GM19372 (cell line): Measurements from ENCODE around the gene SLC1A6.
"Not testable (repeated sequence)": the region's sequence is repeated elsewhere in the genome, so short reads cannot be mapped to it uniquely, and the experiment has no call there.

Experiments
- ATAC-seq: cut with Tn5 transposase; IDR thresholded peaks from one replicate; pipeline ENCODE4 v1.9.1; 2021; ENCODE audit warnings: mild to moderate bottlenecking, low read depth, moderate library complexity; ENCODE audit not compliant: unreplicated experiment

Gene SLC1A6

DNA sequence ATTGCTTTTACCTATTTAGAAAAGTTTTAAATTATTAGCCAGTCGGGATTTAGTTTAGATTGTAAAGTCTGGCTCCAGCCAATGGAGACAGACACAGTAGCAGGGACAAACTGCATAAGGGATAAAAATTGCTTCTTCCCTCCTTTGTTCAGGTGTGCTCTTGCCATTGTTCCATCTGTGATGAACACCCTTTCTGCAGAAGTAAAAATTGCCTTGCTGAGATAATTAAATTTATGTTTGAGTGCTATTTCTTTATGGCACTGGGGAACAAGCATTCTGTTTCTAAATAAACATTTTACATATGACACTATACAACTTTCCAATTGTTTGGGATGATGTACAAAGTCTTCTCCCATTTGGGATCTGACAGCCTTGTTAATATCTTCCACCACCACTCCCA, 20.4 kb downstream of the SLC1A6 start:
- no peak for ATAC-seq

DNA sequence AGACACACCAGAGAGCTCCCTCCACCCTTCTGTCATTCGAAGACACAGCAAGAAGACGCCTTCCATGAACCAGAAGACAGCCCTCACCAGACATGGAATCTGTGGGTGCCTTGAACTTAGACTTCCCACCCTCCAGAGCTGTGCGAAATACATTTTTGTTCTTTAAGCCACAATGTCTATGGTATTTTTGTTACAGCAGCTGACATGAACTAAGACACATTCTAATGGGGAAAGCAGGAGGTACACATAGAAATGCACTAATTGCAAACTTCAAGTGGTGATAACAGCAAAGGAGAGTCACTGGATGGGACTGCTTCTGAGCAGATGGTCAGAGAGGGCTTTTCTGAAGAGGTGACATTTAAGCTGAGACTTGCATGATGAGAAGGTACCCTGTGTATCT, 22.2 kb downstream of the SLC1A6 start:
- ATAC-seq, result no peak

DNA sequence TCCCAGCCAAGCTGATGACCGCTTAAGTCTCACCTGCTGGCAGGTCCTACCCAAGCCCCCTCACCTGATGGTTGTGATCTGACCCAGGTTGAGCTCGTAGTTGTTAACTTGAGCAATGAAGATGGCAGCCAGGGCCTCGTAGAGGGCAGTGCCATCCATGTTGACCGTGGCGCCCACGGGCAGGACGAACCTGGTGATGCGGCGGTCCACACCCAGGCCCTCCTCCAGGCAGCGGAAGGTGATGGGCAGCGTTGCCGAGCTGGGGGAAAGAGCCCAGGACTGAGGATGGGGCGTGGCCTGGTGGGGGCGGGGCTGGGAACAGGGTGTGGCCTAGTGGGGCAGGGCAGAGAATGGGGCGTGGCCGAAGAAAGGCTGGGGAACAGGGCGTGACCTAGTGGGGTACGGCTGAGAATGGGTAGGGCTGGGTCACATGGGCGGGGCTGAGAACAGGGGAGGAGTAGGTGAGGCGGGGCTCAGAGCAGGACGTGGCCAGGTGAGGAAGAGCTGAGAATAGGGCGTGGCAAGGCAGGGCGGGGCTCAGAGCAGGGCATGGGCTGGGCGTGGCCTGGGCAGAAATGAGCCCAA, 25.5 kb downstream of the SLC1A6 start:
- ATAC-seq, result no peak

DNA sequence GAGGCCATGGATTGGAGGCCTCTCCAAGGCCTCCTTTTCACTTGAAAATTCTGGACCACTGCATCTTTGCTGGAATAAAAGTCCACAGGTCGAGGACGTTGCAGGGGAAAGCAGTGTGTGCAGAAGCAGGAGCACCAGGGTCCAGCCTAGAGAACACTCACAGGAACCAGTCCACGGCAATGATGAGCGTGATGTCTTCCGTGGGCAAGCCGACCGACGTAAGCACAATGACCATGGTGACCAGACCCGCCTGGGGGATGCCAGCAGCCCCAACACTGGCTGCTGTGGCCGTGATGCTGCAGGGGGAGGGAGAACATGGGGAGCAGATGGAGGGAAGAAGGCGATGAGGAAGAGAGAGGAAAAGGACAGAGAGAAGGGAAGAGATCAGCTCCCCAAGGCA, 26.9 kb downstream of the SLC1A6 start:
- ATAC-seq, result no peak

DNA sequence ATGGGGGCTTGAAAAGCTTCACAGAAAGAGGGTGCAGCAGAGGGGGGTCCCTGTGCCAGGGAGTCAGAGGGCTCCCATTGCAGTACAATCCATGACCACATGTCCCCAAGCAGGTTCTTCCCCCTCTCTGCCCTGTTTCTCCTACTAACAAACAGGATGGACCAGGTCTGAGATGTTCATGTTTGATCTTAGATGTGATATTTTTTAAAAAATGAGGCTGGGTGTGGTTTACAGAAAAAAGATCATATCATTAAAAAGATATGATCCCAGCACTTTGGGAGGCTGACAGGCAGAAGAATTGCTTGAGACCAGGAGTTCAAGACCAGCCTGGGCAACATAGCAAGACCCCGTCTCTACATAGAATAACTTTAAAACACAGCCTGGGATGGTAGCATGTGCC, 29.2 kb downstream of the SLC1A6 start:
- ATAC-seq, result no peak

DNA sequence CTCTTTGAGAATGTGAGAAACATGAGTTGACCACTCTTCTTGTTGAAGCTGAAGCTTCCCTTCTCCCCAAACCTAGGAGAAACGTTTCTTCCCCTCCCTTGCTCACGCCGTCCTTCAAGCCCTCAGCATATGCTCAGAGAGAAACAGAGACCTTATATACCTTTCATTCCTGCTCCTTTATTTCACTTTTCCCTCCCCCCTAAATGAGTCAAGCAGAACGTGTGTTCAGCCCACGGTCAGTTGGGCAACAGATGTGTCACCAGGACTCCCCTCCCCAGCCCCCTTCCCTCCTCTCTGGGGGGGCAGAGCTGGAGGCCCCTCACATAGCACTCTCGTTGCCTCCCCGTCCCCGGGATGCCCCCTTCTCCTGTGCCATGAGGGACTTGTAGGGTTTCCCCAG, 29.8 kb downstream of the SLC1A6 start:
- no peak for ATAC-seq

DNA sequence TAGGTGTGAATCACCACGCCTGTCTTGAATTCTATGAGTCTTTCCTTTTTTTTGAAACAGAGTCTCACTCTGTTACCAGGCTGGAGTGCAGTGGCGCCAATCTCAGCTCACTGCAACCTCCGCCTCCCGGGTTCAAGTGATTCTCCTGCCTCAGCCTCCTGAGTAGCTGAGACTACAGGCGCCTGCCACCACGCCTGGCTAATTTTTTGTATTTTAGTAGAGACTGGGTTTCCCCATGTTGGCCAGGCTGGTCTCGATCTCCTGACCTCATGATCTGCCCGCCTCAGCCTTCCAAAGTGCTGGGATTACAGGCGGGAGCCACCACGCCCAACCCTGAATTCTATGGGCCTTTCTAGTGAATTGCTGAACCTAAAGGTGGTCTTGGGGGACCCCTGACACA, 30.3 kb downstream of the SLC1A6 start:
- not testable (repeated sequence) for ATAC-seq

DNA sequence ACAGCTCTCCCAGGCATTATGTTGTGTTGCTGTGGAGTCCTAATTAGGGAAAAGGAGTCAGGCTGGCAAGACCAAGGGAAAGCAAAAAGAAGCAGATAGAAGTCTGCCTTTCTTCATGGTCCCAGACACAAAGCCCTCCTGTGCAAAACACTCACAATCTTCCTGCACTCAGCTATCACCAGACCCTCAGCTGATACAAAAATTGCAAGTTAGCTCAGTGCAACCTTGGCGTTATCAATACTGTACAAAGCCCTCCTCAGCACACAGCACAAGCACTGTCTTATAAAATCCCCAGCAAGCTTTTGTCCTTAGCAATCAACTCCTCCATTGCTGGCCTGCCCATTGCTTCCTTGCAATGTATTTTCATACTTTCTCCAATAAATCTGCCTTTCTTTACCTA, 35.2 kb downstream of the SLC1A6 start:
- ATAC-seq, result no peak

DNA sequence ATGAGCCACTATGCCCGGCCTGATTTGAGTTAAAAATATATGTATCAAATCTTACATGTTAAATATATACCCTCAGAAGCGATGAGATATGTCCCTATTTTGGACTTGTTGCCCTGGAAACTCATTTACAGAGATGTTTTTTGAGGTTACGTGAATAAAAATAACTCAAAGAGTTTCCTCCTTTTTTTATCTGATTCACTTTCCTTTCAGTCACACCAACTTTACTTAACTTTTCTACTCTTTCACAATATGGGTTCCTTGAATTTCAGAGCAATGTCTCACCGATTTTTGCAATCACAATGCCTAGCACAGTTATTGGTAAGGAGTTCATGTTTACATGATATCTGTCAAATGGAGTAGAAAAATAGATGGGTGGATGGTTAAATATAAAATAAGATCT, 36.1 kb downstream of the SLC1A6 start:
- ATAC-seq, result no peak

DNA sequence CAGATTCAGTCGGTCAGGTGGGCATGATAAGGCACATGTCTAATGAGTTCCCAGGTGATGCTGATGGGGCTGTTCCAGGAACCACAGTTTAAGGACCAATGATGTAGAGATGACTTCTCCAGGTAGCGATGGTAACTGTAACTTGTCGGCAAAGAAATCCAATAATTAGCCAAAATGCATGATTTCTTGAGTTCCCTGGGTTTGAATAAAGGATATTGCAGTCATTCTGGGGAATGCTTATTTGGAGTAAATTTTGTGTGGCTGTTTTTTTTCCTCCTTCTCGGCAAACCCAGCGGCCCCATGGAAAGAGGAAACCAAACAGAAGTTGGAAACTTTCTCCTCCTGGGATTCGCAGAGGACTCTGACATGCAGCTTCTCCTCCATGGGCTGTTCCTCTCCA, 38.5 kb downstream of the SLC1A6 start, which contains the start of gene OR7C2:
OR7C2 (plus strand) TSS at position 301 of the 400 bp plus-strand sequence; CDS start at position 301, 0 bp downstream.
- no peak for ATAC-seq

DNA sequence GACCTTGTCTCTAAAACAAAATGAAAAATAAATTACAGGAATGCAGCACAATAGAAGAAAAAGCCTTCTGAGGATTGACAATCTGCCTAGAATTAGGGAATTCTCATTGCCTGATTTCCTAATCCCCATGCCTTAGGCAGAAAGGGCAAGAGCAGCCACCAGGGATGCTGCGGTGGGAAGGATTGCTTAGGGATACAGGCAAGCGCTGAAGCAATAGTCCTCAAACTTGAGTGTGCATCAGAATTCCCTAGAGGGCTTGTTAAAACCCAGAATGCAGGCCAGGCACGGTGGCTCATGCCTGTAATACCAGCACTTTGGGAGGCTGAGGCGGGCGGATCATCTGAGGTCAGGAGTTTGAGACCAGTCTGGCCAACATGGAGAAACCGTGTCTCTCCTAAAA, 39.4 kb downstream of the SLC1A6 start:
- ATAC-seq, result no peak

DNA sequence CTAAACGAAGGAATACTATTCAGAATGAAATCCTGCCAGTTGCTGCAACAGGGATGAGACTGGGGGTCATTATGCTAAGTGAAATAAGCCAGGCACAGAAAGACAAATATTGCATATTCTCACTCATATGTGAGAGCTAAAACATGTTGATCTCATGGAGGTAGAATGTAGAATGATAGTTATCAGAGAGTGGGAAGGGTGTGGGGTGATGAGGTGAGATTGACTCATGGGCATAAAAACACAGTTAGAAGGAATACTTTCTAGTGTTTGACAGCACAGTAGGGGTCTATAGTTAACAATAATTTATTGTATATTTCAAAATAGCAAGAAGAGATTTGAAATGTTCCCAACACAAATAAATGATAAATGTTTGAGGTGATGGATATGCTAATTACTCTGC, 46.2 kb downstream of the SLC1A6 start:
- ATAC-seq, result no peak

DNA sequence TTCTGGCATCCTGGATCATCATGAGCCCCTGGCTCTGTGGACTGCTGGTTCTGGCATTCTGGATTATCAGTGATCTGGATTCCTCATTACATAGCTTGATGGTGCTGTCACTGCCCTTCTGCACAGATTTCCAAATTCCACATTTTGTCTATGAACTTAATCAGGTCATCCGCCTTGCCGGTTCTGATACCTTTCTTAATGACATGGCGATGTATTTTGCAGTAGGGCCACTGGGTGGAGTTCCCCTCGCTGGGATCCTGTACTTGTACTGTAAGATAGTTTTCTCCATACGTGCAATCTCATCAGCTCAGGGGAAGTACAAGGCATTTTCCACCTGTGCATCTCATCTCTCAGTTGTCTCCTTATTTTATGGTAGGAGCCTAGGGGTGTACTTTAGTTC, 62.8 kb downstream of the SLC1A6 start:
- no peak for ATAC-seq

DNA sequence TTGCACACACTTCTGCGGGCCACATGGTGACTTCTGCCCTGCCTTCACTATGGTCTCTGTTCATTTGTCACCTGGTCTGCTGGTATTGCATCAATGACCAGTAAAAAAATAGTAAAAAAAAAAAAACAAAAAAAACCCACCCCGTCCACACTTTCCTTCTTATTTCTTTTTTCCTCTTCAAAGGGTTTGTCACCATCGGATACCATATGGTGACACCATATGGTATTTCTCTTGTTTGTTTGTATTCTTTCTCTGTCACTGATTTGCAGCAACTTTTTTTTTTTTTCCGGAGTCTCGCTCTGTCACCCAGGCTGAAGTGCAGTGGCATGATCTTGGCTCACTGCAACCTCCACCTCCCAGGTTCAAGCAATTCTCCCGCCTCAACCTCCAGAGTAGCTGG, 64.5 kb downstream of the SLC1A6 start:
- ATAC-seq, result no peak

DNA sequence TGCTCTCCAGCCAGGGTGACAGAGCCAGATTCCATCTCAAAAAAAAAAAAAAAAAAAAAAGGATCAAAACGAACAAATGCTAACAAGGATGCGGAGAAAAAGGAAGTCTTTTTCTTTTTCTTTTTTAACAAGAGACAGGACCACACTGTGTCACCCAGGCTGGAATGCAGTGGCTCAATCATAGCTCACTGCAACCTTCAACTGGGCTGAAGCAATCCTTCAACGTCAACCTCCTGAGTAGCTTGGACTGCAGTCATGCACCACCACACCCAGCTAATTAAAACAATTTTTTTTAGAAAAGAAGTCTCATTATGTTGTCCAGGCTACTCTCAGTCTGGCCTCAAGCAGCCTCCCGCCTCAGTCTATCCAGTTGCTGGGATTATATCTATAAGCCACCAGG, 73.0 kb downstream of the SLC1A6 start:
- no peak for ATAC-seq

DNA sequence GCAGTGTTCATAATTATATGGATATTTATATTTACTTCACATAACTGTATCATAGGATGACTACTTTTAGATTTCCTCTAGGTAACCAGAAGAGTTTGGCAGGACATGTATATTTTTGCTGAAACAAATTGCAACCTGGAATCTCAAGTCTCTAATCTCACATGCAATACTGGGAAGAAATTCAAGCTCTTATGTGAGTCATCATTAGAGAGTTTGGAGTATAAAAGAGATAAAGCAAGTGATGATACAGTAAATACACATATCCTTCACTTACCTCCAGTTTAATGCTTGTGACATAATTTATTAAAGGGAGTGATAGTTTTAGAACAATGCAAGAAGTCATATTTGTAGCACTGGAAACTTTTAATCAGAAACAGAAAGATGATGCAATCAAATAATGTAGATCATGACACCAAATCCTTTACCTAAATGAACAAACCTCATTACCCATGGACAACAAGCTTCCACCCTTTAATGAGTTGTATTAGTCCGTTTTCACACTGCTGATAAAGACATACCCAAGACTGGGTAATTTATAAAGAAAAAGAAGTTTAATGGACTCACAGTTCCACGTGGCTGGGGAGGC, 77.9 kb downstream of the SLC1A6 start:
- no peak for ATAC-seq
